ENCODE data around the gene QPCTL.

The QPCTL gene

DNA sequence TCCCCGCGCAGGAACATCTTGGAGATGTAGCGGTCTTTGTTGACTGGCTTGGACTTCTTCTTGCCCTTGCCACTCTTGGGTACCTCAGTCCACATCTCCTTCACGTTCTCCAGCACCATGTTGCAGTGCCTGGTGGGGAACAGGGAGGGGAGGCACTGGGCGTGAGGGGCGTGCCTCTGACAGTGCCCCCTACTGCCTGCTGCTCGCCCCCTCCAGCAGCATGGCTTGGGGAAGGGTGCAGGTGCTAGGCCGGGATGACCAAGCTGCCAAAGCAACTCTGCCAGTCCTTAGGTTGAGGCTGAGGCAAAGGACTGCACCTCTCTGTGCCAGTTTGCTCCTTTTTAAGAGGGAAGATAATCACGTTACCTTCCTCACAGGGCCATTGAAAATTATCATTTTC is 4.9 kb upstream of the QPCTL start:
- H3K4me3 ChIP-seq (ENCODE audit: low read depth, low read length), result no peak overlapping the region
- TF ChIP-seq, protein P1, sequence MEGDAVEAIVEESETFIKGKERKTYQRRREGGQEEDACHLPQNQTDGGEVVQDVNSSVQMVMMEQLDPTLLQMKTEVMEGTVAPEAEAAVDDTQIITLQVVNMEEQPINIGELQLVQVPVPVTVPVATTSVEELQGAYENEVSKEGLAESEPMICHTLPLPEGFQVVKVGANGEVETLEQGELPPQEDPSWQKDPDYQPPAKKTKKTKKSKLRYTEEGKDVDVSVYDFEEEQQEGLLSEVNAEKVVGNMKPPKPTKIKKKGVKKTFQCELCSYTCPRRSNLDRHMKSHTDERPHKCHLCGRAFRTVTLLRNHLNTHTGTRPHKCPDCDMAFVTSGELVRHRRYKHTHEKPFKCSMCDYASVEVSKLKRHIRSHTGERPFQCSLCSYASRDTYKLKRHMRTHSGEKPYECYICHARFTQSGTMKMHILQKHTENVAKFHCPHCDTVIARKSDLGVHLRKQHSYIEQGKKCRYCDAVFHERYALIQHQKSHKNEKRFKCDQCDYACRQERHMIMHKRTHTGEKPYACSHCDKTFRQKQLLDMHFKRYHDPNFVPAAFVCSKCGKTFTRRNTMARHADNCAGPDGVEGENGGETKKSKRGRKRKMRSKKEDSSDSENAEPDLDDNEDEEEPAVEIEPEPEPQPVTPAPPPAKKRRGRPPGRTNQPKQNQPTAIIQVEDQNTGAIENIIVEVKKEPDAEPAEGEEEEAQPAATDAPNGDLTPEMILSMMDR (IDR thresholded peaks at IDR 0.05; ENCODE audit: low read depth, low read length, missing control alignments), result no peak
- in situ Hi-C loops (cut with HindIII; ENCODE audit: low sequenced_read_pairs), result no loop called here
- DNase-seq (ENCODE audit: low read depth), result no peak

DNA sequence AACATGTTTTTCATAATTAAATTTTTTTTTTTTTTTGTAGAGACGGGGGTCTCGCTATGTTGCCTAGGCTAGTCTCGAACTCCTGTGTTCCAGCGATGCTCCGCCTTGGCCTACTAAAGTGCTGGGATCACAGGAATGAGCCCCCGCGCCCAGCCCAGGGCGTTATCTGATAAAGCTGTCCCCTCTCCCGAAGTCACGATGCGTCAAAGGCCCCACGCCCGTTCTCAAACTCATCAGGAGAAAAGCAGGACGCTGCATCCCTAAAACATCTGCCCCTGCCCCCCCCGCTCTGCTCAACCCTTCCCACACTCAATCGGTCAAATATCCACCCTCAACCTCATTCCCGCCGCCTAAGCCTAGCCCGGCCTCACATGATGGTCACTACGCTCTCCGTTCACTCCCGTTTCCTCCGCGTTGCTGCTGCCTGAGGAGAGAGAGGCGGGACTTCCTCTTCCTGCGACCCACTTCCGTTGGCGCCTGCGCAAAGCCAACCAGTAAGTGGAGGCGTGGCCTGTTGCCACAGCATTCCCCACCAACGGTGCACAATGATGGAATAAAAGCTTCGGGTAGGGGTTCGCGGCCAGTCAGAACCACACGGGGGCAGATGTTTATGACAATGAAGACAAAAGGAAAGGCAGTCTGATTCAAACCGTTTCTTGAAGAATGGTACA is 815 bp upstream of the QPCTL start, which contains the start of gene SNRPD2:
SNRPD2 (minus strand) TSS at position 438 of the 671 bp plus-strand sequence; CDS start at position 373, 65 bp downstream.
- H3K4me3 ChIP-seq (ENCODE audit: low read depth, low read length), result peak within 1 kb of the TSS; percentile 96
- TF ChIP-seq, protein P1 (IDR thresholded peaks at IDR 0.05; ENCODE audit: low read depth, low read length, missing control alignments), result no peak
- DNase-seq (ENCODE audit: low read depth), result peak; percentile 89
- in situ Hi-C loops (cut with HindIII; ENCODE audit: low sequenced_read_pairs), result no loop called here

DNA sequence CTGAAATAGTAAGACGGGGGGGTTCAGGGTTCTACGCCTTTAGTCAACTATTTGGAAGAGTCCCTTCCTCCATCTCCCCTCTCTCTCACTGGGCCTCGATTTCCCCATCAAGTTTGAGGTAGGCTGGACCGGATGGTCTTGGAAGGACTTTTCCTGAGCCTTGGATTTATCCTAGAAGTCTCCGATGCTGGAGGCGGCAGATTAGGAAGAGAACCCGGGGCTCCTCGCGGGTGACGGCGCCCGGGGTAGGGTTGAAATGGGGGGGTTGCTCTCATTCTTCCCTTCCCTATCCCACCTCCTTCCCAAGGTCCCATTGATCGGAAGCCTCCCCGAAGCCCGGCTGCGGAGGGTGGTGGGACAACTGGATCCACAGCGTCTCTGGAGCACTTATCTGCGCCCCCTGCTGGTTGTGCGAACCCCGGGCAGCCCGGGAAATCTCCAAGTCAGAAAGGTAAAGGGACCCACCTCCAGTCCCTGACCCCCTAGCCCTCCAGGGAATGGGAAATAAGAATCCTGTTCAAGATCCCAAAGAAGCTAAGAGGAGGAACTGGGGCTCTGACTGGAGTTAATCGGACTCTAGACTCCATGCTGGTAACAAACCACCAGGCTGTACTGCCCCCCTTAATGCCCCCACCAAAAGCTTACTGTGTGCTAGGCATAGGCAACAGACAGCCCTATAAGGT is 781 bp downstream of the QPCTL start:
- in situ Hi-C loops (cut with HindIII; ENCODE audit: low sequenced_read_pairs), result no loop called here

DNA sequence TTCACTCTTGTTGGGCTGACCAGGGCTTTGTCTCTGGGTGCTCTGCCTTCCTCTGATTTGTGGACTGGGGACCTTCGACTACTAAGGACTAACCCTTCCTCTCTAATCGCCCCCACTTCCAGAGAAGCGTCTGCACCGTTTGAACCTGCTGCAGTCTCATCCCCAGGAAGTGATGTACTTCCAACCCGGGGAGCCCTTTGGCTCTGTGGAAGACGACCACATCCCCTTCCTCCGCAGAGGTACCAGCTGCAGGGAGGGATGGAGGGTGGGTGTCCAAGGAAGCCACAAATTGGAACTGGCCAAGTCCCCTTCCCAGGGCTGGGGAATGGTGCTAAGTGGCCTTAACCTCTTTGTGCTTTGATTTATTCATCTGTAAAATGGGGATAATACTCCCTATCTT is 9.2 kb downstream of the QPCTL start:
- in situ Hi-C loops (cut with HindIII; ENCODE audit: low sequenced_read_pairs), result no loop called here
- TF ChIP-seq, protein P1 (IDR thresholded peaks at IDR 0.05; ENCODE audit: low read depth, low read length, missing control alignments), result no peak
- H3K4me3 ChIP-seq (ENCODE audit: low read depth, low read length), result no peak overlapping the region
- DNase-seq (ENCODE audit: low read depth), result no peak

More for the DNA sequence above, 781 bp downstream of the QPCTL start:
- TF ChIP-seq, protein P1 (IDR thresholded peaks at IDR 0.05; ENCODE audit: low read depth, low read length, missing control alignments), result peak; percentile 94
- peak overlapping the region; percentile 96 for H3K4me3 ChIP-seq (ENCODE audit: low read depth, low read length)
- DNase-seq (ENCODE audit: low read depth), result peak; percentile 28

DNA sequence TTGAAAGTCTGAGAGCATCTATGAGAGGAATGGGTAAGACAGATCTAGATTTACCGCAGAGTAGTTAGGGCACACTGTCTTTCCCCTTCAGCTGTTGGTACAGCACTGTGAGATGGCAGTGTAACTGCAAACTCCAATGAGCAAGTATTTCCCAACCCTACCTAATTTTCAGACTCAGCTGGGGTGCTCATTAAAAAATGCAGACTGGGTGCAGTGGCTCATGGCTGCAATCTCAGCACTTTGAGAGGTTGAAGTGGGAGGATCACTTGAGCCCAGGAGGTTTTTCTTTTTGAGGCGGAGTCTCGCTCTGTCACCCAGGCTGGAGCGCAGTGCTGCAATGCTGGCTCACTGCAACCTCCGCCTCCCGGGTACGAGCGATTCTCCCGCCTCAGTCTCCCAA is 12.6 kb downstream of the QPCTL start:
- TF ChIP-seq, protein P1 (IDR thresholded peaks at IDR 0.05; ENCODE audit: low read depth, low read length, missing control alignments), result no peak
- no peak for DNase-seq (ENCODE audit: low read depth)
- in situ Hi-C loops (cut with HindIII; ENCODE audit: low sequenced_read_pairs), result no loop called here
- no peak overlapping the region for H3K4me3 ChIP-seq (ENCODE audit: low read depth, low read length)

DNA sequence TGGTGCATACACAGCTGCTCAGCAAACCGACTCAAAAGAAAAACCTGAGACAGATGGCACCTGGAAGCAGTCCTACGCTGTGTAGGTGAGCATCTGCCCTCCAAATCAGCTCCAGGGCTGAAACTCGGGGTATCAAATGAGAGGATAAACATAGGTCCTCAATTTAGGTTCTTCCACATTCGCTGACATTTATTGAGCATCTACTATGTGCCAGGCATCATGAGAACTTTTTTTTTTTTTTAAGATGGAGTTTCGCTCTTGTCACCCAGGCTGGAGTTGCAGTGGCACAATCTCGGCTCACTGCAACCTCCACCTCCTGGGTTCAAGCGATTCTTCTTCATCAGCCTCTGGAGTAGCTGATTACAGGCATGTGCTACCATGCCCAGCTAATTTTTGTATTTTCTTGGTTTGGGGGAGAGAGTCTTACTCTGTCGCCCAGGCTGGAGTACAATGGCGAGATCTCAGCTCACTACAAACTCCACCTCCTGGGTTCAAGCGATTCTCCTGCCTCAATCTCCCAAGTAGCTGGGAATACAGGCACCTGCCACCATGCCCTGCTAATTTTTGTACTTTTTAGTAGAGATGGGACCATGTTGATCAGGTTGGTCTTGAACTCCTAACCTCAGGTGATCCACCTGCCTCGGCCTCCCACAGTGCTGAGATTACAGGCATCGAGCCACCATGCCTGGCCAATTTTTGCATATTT is 13.4 kb downstream of the QPCTL start:
- H3K4me3 ChIP-seq (ENCODE audit: low read depth, low read length), result no peak overlapping the region
- TF ChIP-seq, protein P1 (IDR thresholded peaks at IDR 0.05; ENCODE audit: low read depth, low read length, missing control alignments), result no peak
- no peak for DNase-seq (ENCODE audit: low read depth)
- in situ Hi-C loops (cut with HindIII; ENCODE audit: low sequenced_read_pairs), result no loop called here

Measured in astrocyte of the cerebellum (primary cell).